Measurements from ENCODE around the gene DAGLA.

DAGLA gene

DNA sequence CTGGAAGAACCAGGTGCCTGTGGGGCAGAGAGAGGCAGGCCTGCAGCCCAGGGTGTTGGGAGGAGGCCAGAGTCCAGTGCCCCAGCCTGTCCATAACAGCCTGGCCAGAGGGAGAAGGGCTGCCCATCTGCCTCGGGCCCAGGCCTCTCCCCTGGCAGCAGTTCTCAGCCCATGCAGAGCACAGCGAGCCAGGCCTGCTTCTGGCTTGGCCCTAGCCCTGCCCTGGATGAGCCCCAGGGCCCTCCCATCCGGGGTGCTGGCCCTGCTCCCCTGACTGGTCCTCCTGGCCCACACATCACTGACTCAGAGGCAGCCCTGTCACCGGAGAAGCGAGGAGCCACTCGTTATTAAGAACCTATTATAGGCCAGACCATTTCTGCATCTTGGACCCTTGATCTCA, 52.5 kb downstream of the DAGLA start:
- DNase-seq: no peak

DNA sequence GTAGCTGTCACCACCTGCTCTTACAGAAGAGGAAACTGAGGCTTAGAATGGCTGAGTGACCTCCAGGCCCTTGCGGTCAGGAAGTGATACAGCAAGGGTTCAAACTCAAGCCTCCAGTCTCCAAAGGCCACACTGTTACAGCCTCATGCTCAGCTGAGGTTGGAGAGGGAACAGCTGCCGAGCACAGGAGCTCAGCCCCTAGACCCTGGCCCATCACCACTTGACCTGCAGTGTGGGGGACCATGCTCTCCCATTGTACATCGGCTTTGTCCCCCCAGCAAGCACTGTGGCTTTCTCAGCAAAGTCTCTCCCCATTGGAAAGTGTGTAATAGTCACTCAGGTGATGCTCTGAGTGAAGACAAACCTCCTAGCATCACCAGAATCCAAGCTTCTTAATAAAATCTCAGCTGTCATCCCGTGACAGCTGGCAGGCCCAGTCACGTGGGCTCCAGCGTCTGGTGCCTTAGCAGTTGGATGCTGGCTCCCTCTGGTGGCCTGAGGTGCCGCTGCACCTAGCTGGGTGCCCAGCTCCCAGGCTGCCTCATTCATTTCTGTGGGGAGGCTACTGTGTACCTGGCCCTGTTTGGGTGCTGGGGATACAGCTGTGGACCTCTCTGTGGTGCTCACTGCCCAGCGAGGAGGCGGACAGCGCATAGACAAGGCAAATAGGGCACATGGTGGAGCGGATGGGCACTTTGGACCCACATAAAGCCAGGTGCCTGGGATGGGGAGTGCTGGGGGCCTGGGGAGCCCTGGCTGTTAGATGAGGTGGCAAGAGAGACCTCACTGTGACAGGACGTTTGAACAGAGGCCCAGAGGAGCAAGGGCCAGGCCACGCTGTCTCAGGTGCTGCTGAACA, 53.2 kb downstream of the DAGLA start:
- DNase-seq: peak; percentile 89

DNA sequence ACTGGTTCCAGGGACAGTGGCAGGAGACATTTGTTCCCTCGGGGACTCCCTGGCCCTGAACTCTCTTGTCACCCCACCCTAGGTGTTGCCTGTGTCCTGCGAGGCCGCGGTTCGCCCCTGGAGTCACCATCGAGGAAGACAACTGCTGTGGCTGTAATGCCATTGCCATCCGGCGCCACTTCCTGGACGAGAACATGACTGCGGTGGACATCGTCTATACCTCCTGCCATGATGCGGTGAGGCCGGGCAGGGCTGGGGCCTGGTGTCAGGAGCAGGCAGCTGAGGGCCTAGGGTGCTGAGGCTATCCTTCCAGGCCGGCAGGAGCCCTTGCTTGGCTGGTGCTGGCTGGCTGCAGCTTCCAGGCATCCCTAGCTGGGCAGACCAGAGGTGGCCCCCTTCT, 54.6 kb downstream of the DAGLA start:
- DNase-seq: no peak

DNA sequence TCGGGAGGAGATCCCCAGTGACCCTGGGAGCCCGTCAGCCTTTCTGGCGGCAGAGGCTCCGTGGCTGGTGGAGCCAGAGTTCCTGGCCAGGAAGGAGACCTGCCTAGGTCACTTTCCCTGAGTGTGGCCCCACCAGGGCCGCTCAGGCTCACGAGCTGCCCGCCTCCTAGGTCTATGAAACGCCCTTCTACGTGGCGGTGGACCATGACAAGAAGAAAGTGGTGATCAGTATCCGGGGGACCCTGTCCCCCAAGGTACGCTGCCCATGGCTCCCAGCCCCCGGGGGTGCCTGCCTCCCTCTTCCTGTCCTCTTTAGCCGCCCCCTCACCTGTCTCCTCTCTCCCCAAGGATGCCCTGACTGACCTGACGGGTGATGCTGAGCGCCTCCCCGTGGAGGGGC, 55.2 kb downstream of the DAGLA start:
- DNase-seq: no peak

DNA sequence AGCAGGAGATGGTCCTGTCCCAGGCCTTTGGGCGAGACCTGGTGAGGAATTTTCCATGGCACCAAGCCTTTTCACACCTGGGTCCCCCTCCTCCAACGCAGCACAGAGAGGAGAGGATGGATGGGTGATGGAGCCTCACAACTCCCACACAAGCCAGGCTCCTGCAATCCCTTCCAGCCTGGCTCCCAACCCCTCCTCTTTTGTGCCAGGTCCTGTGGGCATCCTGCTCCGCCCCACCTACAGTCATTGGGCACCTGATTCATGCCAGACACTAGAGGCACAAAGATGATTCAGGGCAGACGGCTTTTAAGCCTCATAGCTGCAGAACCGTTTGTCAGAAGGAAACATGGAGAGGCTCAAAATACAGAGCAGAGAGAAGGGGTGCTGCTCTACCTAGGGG, 56.1 kb downstream of the DAGLA start:
- no peak for DNase-seq

DNA sequence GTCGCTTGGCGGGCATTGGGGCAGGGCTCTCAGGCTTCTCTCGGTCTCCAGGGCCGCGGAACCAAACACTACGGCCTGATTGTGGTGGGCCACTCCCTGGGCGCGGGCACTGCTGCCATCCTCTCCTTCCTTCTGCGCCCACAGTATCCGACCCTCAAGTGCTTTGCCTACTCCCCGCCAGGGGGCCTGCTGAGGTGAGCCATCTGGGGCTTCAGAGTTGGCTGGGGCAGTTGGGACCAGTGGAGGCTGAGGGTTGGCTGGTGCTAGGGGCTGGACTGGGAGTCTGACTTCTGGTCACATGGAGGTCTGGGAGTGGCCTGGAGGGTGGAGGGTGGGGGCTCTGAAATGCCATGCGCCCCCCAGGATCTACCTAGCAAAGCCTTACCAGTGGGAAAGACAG, 56.9 kb downstream of the DAGLA start:
- DNase-seq: no peak

DNA sequence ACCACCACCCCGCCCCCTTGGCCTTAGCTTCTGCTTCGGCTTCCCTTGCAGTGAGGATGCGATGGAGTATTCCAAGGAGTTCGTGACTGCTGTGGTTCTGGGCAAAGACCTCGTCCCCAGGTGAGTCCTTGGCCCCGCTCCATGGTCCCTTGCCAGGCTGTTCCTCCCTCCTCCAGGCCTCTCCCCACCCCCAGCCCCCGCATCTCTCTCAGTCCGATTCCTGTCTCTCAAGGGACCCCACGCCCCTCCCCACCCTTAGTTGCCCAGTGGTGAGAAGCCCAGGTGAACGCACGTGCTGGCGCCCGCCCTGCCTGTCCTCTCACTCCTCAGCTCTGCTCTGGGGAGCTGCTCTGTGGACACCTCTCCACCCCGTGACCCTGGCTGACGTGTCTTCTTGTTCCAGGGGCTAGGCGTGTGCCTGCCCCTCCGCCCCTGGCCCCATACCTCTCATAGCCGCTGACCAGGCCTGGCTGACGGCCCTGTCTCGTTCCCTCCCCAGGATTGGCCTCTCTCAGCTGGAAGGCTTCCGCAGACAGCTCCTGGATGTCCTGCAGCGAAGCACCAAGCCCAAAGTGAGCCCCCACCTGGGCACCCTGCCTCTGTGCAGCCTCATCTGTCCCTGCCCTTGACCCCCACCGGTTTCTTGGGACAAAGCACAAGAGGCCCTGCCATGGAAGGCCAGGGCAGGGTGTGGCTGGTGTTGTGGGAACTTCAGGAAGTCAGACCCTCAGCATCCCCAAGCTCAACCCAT, 57.6 kb downstream of the DAGLA start:
- DNase-seq: no peak

DNA sequence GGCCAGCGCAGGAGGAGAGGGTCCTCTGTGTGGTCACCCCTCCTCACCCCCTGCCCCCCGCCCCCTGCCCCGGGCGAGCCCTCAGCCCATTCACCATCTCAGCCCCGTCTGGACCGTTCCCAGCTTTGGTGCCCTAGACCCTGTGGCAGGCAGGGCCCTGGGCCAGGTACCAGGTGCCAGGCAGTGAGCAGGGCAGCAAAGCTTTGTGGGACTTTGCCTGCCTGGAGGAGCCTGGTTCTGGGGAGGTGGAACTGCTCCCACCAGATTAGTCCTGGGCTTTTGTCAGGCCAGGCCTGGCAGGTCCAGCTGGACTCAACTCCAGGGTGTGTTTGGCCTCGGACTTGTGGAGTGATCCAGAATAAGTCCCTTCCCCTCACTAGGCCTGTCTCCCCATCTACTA, 58.6 kb downstream of the DAGLA start:
- DNase-seq: no peak

DNA sequence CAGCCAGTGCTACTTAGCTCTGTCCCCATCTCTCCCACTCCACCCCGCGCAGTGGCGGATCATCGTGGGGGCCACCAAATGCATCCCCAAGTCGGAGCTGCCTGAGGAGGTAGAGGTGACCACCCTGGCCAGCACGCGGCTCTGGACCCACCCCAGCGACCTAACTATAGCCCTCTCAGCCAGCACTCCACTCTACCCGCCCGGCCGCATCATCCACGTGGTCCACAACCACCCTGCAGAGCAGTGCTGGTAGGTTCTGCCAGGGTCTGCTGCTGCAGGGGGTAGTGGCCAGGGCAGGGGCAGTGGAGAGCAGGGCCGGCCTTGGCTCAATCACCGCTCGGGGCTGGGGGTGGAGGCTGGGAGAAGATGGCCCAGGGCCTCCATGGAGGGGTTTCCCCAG, 59.2 kb downstream of the DAGLA start:
- DNase-seq: no peak

DNA sequence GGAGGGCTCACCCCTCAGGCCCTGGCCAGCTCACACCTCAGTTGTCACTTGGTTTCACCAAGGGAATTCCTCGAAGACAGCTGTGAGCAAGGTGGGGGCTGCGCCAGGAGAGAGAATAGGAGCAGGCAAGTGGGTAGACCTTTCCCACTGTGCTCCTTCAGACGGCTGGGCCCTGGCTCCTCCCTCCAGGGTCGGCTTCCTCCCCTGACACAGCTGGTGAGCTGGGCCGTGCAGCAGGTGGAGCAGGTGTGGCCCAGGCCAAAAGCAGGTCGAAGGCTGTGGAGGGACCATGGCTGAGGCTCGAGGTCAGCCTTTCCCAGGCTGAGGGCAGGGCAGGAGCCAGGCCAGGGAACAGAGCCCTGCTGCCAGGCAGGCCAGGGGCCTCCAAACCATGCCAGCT, 59.8 kb downstream of the DAGLA start:
- DNase-seq: no peak

DNA sequence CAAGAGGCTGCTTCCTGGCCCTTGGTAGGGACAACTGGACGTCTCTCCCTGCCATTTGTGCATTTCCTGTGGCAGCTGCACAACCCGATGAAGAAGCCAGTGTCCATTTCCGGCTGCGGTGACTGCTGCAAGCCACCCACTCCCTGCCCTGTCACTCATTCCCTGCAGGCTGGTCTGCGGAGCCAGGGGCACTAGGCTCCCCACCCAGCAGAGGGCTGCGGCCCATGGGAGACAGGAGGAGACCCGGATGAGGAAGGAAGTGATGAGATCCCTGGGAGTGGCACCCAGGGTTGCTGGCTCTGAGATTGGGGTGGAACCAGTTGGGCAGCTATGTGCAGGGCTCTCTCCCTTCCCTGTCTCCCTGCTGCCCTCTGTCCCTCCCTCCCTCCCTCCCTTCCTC, 62.2 kb downstream of the DAGLA start:
- no peak for DNase-seq

DNA sequence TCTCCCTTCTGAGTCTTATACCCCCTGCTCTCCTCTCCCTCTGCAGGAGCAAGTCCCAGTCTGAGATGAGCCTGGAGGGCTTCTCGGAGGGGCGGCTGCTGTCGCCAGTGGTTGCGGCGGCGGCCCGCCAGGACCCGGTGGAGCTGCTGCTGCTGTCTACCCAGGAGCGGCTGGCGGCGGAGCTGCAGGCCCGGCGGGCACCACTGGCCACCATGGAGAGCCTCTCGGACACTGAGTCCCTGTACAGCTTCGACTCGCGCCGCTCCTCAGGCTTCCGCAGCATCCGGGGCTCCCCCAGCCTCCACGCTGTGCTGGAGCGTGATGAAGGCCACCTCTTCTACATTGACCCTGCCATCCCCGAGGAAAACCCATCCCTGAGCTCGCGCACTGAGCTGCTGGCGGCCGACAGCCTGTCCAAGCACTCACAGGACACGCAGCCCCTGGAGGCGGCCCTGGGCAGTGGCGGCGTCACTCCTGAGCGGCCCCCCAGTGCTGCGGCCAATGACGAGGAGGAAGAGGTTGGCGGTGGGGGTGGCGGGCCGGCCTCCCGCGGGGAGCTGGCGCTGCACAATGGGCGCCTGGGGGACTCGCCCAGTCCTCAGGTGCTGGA, 63.4 kb downstream of the DAGLA start:
- DNase-seq: no peak

DNA sequence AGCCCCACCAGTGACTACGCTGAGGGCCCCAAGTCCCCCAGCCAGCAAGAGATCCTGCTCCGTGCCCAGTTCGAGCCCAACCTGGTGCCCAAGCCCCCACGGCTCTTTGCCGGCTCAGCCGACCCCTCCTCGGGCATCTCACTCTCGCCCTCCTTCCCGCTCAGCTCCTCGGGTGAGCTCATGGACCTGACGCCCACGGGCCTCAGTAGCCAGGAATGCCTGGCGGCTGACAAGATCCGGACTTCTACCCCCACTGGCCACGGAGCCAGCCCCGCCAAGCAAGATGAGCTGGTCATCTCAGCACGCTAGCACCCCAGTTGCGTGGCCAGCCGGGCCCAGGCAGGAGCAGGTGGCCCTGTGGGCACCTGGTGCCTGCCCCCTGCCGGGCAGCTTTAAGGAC, 64.0 kb downstream of the DAGLA start:
- DNase-seq: no peak

DNA sequence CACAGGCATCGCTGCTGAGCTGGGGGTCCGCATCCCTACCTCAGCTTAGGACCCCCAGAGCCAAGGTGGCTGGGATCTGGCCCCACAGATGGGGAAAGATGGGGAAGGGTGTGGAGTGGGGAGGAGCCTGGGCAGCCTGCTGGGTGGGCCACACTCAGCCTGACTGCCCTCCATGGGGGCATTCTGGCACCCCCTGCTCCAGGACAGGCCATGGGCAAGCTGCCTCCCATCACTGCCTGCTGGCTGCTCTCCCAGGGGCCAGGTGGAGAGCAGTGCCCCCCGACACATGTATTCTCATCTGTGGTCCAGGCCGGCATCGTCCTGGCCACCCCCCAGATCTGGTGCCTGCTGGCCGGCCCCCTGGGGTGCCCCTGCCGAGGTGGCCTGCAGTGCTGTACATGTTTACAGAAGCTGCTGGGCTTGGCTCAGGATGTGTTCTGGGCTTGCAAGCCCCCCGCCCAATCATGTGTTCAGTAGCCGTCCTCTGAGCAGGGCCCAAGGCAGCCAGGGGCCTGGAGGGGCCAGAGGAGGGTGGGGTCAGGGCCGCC, 64.5 kb downstream of the DAGLA start:
- no peak for DNase-seq

DNA sequence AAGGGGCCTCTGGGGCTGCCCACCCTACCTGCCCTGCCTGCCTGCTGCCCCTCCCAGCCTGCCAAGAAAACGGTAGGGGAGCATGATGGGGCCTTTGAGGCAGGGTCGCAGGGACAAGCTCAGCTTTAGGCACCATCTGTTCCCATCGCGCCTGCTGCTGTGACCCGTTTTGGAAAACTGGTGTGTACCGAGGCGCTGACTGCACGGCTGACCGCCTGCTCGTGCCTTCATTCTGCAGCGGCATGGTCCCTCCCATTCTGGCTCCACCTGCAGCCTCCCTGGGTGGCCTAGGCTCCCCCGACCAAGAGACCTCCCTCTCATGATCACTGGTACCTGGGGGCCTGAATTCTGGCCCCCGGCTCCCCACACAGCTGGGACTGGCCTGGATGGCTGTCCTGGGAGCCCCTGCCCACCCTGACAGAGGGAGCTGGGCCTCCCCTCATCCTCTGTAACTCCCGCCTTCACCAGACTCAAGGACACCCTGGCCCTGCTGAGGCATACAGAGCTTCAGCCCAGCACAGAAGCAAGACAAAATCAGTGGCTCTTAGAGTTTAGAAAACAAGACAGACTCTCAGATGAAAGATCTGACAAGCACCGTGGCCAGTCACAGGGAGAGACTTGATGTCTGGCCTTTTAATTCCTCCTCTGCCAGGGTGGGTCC, 65.7 kb downstream of the DAGLA start:
- no peak for DNase-seq

DNA sequence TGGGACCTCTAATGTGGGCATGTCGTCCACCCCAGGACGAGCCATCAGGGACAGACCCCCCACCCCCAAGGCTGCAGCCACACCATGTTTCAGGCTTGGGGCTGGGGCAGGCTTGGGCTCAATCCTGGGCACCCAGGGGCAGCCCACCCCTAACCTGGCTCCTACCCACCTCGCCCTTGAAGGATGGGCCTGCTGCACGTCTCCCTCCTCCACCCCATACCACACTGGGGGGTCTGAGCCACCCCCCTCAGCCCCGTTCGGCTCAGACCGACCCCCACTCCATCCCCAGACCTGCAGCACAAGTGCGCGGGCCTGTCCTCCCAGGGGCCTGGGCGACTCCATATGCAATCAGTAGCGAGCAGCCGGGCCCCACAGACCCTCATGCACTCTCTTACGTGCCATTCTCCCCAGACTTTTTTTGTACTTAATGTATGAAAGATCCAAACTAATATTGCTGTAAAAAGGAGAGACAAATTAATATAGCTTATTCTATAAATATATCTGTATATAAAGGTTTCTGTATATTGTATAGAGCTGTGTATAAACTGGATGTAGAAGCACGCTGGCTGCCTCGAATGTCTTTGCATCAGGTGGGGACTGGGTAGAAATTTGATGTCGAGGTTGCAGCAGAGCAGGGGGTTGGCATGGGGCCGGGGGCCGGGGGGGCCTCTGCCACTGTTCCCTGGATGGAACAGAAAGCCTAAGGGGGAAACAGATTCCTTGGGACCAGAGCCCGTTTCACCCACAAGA, 66.4 kb downstream of the DAGLA start:
- no peak for DNase-seq

DNA sequence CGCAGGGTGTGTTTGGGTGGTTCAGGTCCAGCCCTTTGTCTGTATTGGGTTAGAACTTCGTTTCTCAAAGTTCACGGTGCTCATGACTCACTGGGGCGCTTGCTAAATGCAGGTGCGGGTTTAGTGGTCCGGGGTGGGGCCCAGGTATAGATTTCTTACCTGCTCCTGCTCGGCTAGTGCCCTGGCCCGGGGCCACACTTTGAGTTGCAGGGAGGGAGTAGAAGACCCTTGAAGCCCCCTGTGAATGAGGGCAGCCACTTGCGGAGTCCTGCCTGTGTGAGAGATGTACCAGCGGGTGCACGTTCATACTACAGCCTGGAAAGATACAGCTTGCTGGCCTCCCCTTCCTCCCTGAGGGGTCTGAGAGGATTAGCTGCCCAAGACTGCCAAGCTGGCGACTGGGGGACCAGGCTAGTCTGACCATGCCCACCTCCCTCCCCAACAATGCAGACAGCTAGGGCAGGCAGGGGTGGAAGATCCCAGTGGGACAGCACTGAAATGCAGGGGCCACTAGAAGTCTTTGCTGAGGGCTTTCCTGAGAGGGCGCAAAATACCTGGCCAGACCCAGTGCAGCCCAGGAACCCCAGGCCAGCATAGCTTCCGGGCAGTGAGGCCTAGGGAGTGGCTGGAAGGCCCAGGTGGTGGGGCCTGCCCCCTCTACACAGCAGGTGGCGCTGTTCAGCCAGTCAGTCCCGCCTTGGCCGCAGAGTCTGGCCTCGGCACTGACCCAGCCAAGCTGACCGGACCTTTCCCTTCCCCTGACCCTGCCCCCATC, 67.2 kb downstream of the DAGLA start:
- peak; percentile 56 for DNase-seq

DNA sequence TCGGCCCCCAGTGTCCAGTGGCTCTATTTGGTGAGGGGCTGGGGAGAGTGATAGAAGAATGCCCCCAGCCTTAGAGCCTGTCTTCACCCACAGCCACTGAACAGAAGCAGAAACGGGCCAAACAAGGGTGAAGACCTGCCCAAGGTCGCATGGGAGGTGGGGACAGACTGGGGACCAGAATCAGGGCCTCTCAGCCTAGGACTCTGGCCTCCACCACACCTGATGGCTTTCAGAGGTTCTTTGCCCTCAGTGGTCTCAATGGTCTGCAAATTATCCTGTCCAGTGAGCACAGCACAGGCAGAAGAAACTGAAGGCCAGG, 67.7 kb downstream of the DAGLA start:
- DNase-seq: no peak

DNA sequence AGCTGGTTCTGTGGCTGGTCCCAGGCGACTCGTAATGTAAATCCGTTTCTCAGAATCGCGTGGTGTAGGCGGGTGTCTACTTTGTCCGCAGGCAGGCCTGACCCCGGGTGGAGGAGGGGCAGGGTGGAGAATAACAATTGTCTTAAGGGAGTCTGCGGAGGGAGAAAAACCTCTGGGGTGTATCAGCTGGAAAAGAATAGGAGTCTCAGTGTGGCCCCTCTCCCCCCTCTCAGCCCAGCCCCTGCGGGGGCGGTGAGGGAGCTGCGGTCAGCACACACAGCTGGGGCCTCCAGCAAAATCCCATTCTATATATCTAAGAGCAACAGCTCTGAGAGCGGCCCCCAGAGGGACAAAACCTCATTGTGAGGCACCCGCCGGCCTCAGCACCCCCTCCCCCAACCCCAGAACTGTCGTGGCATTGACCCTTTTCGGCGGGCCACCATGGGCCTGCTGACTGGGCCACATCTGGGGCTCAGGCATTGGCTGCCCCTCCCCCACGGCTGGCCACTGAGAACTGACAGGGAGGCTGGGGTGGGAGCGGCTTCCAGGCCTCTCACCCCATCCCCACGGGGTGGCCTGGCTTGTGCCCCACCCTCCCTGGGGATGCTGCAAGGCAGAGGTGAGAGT, 69.5 kb downstream of the DAGLA start:
- DNase-seq: no peak

DNA sequence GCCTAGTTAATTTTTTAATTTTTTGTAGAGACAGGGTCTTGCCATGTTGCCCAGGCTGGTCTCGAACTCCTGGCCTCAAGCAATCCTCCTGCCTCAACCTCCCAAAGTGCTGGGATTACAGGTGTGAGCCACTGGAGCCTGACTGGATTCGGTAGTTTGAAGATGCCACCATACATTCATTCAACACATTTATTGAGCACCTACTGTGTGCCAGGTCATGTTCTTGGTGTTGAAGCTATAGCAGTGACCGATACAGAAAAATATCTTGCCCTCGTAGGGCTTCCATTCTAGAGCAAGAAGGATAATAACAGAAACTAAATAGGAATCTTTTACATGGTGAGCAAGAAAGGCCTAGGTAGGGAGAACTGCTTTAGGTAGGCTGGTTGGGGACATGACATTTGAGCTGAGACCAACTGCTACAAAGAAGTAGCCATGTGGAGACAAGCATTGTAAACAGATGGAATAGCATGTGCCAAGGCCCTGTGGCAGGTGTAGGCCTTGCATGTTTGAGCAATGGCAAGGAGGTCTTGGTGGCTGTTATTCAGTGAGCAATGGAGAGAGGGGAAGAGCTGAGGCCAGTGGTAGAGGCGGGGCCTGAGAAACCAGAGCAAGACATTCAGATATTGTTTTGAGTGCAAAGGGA, 70.6 kb downstream of the DAGLA start:
- no peak for DNase-seq

DNA sequence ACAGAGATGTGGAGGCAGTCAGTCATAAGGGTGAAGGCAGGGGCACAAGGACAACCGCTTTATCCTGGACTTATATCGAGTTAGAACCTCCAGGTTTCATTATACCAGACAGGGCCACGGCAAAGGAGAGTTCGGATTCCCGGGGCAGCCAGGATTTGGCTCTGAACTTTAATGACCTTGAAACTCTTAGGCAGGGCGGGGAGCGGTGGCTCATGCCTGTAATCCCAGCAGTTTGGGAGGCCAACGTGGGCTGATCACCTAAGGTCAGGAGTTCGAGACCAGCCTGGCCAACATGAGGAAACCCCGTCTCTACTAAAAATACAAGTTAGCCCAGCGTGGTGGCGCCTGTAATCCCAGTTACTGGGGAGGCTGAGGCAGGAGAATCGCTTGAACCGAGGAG, 71.2 kb downstream of the DAGLA start:
- DNase-seq: no peak

Measured in CD4-positive, alpha-beta T cell treated with Interleukin-17A for 4 hours (primary cell).